T-helper 2 cell treated with Interferon-gamma antibody and Interleukin-4, amounts not matched to agents 100 ng/mL and 5 ng/mL, for 36 hours (primary cell): ENCODE results near the gene NEUROG1. TPM values are rescaled to one million over a fixed set of nuclear protein-coding genes. Genes with fewer than 3 reads are reported as not detected.

Experiments
- intact Hi-C: fragments of 100-400 bp; cut with micrococcal nuclease; formaldehyde crosslinking; loops from one replicate; pipeline ENCODE4 v1.15.1; 2023
- total RNA-seq: library from RNA; stranded (reverse); gene quantifications from 2 replicates; pipeline ENCODE4 v1.2.3, GENCODE V29; 2022

NEUROG1 gene
- total RNA-seq, 1 donor from 2014 or later, result not detected

- intact Hi-C loops, result no loop called here
Measured at GRCh38 chr5:135565266-135565665, 29.5 kb upstream of the NEUROG1 start.

- intact Hi-C loops, result no loop called here
Measured at GRCh38 chr5:135564331-135564730, 28.6 kb upstream of the NEUROG1 start.

GRCh38 chr5:135561266-135561665, 25.5 kb upstream of the NEUROG1 start:
- intact Hi-C loops, result loop anchor here (2.0 kb wide), 1 partner anchor 270 kb away; no protein-coding TSS in a partner anchor

DNA sequence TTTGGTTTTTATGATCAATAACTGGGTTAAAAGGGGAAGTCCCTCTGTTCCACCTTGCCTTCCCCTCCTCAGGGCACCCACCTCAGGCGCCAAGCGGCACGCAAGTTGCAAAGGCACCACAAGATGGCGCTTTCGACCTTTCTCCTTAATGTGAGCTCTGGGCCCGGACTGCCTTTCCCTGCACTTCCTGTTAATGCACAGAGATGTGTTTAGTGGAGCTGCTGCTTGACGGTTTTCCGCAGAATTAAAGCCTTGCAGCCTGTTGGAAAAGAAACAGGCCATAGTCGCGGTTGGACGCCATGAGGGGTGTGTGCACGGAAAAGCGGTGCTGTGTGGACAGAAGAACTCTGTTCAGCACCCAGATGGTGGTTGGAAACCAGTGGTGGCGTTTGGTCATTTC, 25.1 kb upstream of the NEUROG1 start:
- intact Hi-C loops, result loop anchor here (2.0 kb wide), 1 partner anchor 270 kb away; no protein-coding TSS in a partner anchor

GRCh38 chr5:135559354-135559753, 23.6 kb upstream of the NEUROG1 start:
- intact Hi-C loops, result no loop called here

DNA sequence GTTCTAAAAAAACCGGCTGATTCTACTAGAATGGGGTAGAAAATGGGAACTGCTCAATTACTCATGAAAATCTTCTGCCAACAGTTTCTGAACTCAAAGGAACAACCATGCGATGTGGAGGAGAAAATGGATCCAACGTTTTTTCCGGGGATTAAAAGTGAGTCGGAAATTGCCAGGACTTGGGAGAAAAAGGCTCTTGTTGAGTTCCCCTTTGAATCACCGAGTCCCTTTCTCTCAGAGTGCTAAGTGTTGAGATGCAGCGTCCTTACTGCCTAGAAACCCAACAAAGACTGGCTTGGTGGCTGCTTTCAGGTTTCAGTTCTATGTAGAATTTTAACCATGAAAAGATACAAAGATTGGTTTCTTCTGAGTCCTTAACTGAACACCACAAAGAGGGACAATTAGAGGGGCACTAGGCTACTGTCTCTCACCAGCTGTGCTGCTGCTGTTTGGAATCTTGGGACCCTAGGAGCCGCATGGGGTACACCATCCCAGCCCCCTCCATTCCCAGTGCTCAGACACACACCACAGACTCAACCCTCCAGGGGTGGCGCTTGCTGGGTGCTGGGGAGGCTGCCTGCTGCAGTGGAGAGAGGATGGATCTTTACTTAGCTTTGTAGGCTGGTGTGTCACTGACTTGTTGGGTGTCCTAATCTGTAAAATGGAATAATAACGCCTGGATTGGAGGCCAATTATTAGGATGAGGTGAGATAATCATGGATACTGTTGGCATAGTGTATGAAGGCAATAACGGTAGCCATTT, 21.5 kb upstream of the NEUROG1 start:
- intact Hi-C loops, result no loop called here

DNA sequence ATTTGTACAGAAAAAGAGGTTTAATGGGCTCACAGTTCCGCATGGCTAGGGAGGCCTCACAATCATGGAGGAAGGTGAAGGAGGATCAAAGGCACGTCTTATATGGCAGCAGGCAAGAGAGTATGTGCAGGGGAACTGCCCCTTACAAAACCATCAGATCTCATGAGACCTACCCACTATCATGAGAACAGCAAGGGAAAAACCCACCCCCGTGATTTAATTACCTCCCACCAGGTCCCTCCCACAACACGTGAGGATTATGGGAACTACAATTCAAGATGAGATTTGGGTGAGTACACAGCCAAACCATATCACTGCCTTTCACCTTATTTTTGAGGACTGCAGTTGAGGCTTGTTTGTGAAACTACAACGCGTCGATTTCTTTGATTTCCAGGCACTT, 20.9 kb upstream of the NEUROG1 start:
- intact Hi-C loops, result no loop called here

DNA sequence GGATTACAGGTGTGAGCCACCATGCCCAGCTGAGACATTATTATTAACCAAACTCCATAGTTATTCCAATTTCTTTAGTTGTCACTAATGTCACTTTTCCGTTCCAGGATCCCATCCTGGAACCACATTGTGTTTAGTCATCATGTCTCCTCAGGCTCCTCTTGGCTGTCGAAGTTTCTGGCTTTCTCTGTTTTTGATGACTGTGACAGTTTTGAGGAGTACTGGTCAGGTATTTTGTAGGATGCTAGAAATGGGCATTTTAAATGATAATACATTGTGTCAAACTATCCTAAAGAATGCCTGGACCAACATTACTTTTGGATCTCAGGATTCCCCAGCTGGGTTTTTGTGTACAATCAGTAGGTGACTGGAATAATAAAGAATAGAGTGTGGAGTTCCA, 19.8 kb upstream of the NEUROG1 start:
- intact Hi-C loops, result no loop called here

- intact Hi-C loops, result no loop called here
Measured at GRCh38 chr5:135553688-135554462, 18.1 kb upstream of the NEUROG1 start.

DNA sequence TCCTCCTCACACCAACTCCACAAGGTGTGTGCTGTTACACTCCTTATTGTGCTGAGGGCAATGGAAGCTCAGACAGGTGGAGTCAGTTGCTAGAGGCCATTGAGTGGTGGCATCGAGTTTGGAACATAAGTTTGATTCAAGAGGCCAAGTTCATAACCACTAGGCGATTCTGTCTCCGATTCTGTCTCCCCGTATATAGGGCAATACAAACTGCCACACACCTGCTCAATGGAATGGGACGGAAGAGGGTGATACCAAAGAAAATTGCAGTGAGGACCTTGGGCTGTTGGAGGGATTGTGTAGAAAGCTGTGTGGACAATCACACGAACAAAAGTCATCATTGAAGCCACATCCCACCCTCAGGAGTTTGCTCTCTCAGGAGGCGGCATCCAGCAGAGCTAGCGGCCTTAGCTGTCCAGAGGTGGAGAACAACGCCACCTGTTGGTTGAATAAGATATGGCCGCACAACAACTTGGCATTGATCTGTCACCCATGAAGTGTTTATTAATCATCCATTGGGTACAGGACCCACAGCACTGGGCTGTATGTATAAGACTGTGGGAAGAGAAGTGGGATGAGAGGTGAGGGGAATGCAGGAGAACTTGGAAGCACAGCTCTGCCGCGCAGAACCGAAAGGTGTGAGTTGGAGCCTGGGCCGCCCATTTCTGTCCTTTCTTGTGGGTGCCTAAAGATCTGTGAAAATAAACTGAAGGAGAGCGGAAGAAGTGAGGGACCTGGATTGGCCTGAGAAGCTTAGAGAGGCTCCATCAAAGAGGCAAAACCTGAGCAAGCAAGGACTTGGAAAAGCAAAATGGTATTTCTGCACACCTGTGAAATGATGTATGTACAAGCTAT, 16.1 kb upstream of the NEUROG1 start:
- intact Hi-C loops, result loop anchor here (1.0 kb wide), 2 partner anchors 86 to 90 kb away; no protein-coding TSS in a partner anchor

DNA sequence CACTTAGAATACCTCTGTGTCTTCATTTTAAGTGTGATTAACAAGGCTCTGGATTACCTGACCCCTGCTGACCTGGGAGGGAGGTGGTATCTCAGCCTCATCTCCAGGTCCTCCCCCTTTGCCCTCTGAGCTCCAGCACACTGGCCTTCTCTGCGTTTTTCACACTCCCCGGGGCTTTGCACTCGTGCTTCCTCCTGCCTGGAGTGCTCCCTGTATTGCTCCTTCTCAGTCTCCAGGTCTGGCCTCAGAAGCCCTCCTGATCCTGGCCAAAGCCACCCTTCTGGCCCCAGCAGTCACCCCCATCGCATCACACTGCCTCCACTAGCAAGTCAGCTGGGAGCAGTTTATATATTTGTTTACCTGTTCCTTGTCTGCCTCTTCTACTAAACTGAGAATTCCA, 13.6 kb upstream of the NEUROG1 start:
- intact Hi-C loops, result no loop called here

- intact Hi-C loops, result no loop called here
Measured at GRCh38 chr5:135547590-135548254, 12.0 kb upstream of the NEUROG1 start.

- intact Hi-C loops, result no loop called here
Measured at GRCh38 chr5:135546912-135547311, 11.1 kb upstream of the NEUROG1 start.

DNA sequence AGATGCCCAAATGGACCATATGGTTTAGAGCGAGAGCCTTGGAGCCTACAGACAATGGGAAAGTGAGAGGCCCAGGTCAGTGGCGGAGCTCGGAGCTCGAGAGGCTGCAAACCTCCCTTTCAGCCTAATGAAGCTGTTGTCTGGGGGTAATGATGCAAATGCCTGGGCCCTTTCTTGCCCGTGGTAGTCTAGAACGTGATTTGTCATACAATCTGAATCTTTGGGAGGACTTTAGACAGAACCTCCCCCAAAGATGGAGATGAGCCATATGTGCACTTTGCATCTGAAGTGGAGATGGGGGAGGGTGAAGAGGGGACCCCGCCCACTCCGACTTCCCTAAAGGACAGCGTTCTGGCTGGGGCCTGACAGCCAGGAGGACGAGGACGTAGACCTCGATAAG, 10.3 kb upstream of the NEUROG1 start:
- intact Hi-C loops, result no loop called here

- intact Hi-C loops, result no loop called here
Measured at GRCh38 chr5:135545099-135545498, 9.3 kb upstream of the NEUROG1 start.

DNA sequence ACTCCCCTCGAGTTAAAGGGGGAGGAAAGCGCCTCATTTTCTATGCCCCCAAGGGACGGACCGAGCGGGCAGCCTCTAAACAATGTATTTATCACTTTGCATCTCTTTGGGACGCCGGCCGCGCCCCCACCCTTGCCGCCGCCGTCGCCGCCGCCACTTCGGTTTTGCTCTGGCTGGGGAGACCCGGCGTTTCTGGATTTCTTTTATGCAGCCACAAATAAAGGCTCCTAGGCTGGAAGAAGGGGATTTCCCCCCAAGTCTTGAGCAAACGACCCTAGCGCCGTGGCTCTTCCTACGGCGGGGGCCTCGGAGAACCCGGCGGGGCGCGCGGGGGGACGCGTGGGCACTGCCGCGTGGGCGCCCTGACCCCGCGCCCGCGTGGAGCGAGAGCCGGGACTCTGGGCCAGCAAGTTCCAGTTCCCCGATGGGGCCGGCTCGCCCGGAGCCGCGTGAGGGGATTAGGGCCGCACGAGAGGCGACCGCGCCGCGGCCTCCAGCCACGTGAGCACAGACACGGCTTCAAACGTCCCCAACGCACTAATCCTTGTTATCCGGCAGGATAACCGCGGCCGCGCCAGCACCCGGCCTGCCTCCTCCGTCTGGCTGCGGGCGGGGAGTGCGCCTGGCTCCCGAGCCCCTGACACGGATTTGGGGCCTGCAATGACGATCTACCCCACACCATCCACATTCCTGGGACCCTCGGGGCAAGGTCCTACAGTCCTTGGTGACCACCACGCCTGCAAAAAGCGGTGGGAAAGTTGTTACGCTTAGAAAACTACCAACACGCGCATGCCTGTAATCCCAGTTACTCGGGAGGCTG, 7.9 kb upstream of the NEUROG1 start:
- intact Hi-C loops, result loop anchor here (2.0 kb wide), 1 partner anchor 53 kb away; no protein-coding TSS in a partner anchor

- intact Hi-C loops, result loop anchor here (2.0 kb wide), 1 partner anchor 52 kb away; no protein-coding TSS in a partner anchor
Measured at GRCh38 chr5:135543001-135543484, 7.3 kb upstream of the NEUROG1 start.

DNA sequence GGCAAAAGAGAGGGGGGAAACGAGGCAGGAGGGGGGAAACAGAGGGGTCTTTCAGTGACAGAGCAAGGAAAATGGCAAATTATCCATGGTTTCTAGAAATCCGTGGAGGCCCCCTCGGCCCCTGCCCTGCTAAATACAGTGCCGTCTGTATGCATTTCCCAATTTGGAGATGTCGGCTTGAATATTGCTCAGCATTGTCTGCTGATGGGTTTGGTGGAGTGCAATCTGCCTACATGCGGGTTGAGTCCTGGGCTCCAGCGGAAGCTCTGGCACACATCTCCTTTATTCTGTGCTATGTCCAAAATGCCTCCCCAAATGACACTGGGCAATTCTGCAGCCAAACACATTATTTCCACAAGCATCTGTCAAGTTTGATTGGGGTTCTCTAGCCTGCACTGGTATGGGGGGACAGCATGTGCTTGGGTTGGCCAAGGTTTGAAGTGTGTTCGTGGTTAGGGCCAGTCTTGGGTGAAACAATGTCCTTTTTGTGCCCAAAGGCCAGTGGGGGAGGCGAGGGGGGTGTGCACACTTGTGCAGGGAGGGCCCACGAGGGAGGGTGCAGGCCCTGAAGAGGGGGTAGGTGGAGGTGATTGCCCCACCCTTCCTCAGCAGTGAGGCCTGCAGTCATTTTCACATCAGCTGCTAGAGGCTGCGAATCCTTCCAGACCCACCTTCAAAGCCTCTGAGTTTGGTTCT, 6.2 kb upstream of the NEUROG1 start:
- intact Hi-C loops, result loop anchor here (2.0 kb wide), 1 partner anchor 51 kb away; no protein-coding TSS in a partner anchor

DNA sequence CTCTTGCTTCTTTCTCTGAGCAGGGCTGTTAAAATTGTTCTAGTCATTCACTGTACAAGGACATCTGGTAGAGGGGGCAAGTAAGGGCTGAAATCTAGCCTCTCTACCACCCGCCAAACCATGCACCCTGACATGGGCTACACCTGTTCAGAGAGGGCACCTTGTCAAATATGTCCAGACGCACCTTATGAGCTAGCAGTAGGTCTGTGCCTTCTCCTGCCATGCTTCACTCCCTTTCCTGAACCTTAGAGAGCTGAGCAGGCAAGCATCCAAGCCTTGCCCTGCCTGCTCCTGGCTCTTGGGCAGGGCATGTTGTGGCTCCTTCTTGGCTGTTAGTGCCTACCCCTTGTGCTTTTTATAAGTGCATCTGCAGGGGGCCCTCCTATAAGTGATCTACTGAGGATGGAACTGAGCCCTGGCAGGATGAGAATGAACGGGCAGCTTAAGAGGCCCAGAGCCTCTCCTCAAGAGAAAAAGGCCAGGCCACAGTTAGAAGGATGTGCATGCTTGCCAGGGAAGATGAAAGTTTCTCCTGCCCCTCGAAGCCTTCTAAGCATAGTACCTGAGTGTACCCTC, 3.8 kb upstream of the NEUROG1 start:
- intact Hi-C loops, result loop anchor here (5.0 kb wide), 1 partner anchor 507 kb away; the partner anchor contains the start of gene PITX1
